IPS-NIHi7 (cell line): Measurements from ENCODE around the gene CRYGS.

Experiments used
- DNase-seq: peaks from one replicate; pipeline ENCODE4 v3.0.0; 2012; ENCODE audit warnings: mixed read lengths; ENCODE audit errors: extremely low spot score

Gene CRYGS

DNA sequence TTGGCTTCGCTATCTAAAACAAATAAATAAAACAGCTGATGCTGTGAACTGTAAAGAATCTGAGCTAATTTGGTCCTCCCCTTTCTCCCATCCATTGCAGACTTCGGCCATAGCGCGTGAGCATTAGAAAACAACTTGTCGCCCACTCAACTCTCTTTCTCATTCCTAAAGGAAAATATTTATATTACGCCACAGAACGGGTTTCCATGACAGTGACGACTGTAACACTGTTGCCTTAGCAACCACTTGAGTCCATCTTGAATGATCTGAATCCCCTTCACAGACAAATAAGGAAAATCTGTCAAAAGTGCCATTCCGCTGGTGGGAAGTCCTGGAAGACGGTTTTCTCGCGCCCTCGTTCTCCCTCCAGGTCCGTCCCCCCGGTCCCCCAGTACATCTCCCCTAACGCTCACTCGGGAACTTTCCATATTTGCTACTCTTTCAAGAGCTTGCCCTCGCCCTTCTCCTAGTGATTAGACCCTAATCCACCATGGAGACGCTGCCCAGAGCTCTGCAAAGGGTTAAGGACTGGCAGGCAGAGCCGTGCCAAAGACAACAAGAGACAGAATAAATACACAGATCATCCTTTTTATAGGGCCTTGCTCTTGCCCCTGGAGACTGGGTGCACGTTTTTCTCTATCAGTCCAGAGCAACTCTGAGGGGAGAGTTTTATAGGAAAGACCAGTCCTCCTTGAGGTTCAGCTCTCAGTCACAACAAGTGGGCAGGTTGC lies 50.5 kb downstream of the CRYGS start:
- no peak for DNase-seq

DNA sequence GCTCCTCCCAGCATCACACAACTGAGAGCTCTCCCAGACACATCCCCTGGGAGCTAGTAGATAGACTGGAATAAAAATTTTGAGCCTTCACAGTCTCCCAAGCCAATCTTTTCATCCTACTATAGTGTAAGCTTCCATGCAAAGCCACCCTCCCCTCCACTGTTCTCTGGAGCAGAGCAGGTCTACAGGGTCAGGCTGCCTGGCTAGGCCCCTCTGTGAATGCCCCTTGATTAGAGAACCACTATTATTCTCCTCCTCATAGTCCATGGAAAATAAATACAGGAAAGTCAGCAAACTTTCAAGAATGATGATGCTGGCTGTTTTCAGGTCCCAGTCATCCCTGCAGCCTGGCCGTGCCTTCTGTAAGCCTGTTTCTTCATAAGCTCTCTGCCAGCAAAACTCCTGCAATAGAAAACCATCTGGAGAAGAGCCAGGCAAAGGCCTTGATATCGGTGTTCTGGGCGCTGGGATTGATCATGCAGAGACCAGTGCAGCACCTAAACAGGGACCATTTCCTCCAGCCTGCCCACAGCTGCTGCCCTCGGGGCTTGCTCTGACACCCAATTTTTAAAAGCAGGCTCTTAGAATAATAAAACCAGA lies 51.7 kb downstream of the CRYGS start:
- no peak for DNase-seq

DNA sequence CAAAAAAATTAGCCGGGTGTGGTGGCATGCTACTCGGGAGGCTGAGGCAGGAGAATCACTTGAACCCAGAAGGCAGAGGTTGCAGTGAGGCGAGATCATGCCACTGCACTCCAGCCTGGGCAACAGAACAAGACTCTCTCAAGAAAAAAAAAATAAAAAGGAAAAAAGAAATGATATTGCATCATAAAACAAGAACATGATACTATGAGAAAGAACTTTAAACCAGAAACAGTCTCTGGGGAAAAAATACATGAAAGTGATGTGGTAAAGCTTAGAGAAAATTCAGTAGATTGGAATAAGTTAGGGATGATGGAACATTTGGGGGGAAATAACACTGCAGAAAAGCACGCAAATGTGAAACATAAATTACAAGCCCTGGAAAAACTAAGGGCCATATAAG lies 54.7 kb downstream of the CRYGS start:
- DNase-seq = no peak
